Glomerular visceral epithelial cell (primary cell): ENCODE data around the gene TKFC.
A peak's percentile ranks its signal among the peaks of the same experiment; 100 is the strongest.
"Not testable (repeated sequence)": the region's sequence is repeated elsewhere in the genome, so short reads cannot be mapped to it uniquely, and the experiment has no call there.

ENCODE experiments used
- DNase-seq: peaks from one replicate; pipeline ENCODE4 v3.0.0-alpha.2; 2016; ENCODE audit errors: extremely low spot score

TKFC gene

GRCh38 chr11:61369372-61370348, 36.6 kb downstream of the TKFC start:
- peak; percentile 87 for DNase-seq

- DNase-seq = peak; percentile 48
Observed at GRCh38 chr11:61370349-61371005, 37.4 kb downstream of the TKFC start.

GRCh38 chr11:61372659-61373420, 39.8 kb downstream of the TKFC start:
- DNase-seq = no peak

- no peak for DNase-seq
Observed at GRCh38 chr11:61375761-61376108, 42.7 kb downstream of the TKFC start.

GRCh38 chr11:61377461-61378160, 44.6 kb downstream of the TKFC start:
- no peak for DNase-seq

- peak; percentile 39 for DNase-seq
Observed at GRCh38 chr11:61378713-61379313, 45.8 kb downstream of the TKFC start.

- DNase-seq = no peak
Observed at GRCh38 chr11:61380884-61381283, 47.9 kb downstream of the TKFC start.

- DNase-seq = not testable (repeated sequence)
Observed at GRCh38 chr11:61383859-61384258, 50.8 kb downstream of the TKFC start.

GRCh38 chr11:61384271-61385242, 51.5 kb downstream of the TKFC start:
- no peak for DNase-seq

GRCh38 chr11:61390161-61390560, 57.1 kb downstream of the TKFC start:
- DNase-seq = no peak

GRCh38 chr11:61392981-61393595, 60.1 kb downstream of the TKFC start:
- DNase-seq = peak; percentile 20
